CD4-positive, alpha-beta T cell treated with Interleukin-15 for 1 hour (primary cell): ENCODE results near the gene CCL16.
A peak's percentile ranks its signal among the peaks of the same experiment; 100 is the strongest.
"Not testable (repeated sequence)": the region's sequence is repeated elsewhere in the genome, so short reads cannot be mapped to it uniquely, and the experiment has no call there.

ENCODE experiments used
- DNase-seq: peaks from one replicate; pipeline ENCODE4 v3.0.0-alpha.2; 2020

CCL16 gene

GRCh38 chr17:35984140-35984539 is 2.8 kb upstream of the CCL16 start:
- no peak for DNase-seq

GRCh38 chr17:35982409-35983191 is 1.3 kb upstream of the CCL16 start:
- no peak for DNase-seq

- DNase-seq, result no peak
These were observed 622 bp upstream of the CCL16 start for GRCh38 chr17:35981908-35982330.

GRCh38 chr17:35978346-35978745 is 3.0 kb downstream of the CCL16 start:
- DNase-seq, result no peak

- DNase-seq, result no peak
These were observed 3.8 kb downstream of the CCL16 start for GRCh38 chr17:35977509-35977908.

- DNase-seq, result no peak
These were observed 7.7 kb downstream of the CCL16 start for GRCh38 chr17:35973333-35974260.

- DNase-seq, result no peak
These were observed 8.4 kb downstream of the CCL16 start for GRCh38 chr17:35972945-35973332.

- no peak for DNase-seq
These were observed 8.8 kb downstream of the CCL16 start for GRCh38 chr17:35972535-35972934.

- no peak for DNase-seq
These were observed 9.2 kb downstream of the CCL16 start for GRCh38 chr17:35972066-35972465.

- DNase-seq, result peak; percentile 65
These were observed 11.5 kb downstream of the CCL16 start for GRCh38 chr17:35969558-35970380.

GRCh38 chr17:35968520-35969054 is 12.7 kb downstream of the CCL16 start:
- DNase-seq, result no peak

GRCh38 chr17:35965272-35965671 is 16.0 kb downstream of the CCL16 start:
- DNase-seq, result no peak

- no peak for DNase-seq
These were observed 17.6 kb downstream of the CCL16 start for GRCh38 chr17:35963663-35964062.

GRCh38 chr17:35953720-35954119 is 27.6 kb downstream of the CCL16 start:
- no peak for DNase-seq

- DNase-seq, result no peak
These were observed 31.9 kb downstream of the CCL16 start for GRCh38 chr17:35949401-35949800.

GRCh38 chr17:35948092-35948491 is 33.2 kb downstream of the CCL16 start:
- no peak for DNase-seq

- DNase-seq, result peak; percentile 57
These were observed 34.1 kb downstream of the CCL16 start for GRCh38 chr17:35947156-35947585.

- no peak for DNase-seq
These were observed 37.1 kb downstream of the CCL16 start for GRCh38 chr17:35944151-35944550.

- DNase-seq, result no peak
These were observed 37.8 kb downstream of the CCL16 start, which contains the start of gene LYZL6 for GRCh38 chr17:35943537-35943936. Gene LYZL6, minus strand, starts transcription at chr17:35943713. Its CDS starts 4,357 bp downstream, at chr17:35939356.

- no peak for DNase-seq
These were observed 38.6 kb downstream of the CCL16 start for GRCh38 chr17:35942588-35943186.

GRCh38 chr17:35938492-35938891 is 42.8 kb downstream of the CCL16 start:
- DNase-seq, result not testable (repeated sequence)

GRCh38 chr17:35936063-35936462 is 45.2 kb downstream of the CCL16 start:
- DNase-seq, result no peak
